ENCODE data around the gene RERG.

GRCh38 chr12:15212930-15213329 is 8.3 kb downstream of the RERG start:
- TF ChIP-seq, protein P1, sequence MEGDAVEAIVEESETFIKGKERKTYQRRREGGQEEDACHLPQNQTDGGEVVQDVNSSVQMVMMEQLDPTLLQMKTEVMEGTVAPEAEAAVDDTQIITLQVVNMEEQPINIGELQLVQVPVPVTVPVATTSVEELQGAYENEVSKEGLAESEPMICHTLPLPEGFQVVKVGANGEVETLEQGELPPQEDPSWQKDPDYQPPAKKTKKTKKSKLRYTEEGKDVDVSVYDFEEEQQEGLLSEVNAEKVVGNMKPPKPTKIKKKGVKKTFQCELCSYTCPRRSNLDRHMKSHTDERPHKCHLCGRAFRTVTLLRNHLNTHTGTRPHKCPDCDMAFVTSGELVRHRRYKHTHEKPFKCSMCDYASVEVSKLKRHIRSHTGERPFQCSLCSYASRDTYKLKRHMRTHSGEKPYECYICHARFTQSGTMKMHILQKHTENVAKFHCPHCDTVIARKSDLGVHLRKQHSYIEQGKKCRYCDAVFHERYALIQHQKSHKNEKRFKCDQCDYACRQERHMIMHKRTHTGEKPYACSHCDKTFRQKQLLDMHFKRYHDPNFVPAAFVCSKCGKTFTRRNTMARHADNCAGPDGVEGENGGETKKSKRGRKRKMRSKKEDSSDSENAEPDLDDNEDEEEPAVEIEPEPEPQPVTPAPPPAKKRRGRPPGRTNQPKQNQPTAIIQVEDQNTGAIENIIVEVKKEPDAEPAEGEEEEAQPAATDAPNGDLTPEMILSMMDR (IDR thresholded peaks at IDR 0.05): no peak
- TF ChIP-seq ZFX (IDR thresholded peaks at IDR 0.05; ENCODE audit: borderline replicate concordance): no peak
